Breast epithelium (tissue), 4 donors: ENCODE measurements around the gene MAMSTR. TPM values are rescaled to one million over a fixed set of nuclear protein-coding genes. Genes with fewer than 3 reads are reported as not detected.

ENCODE experiments used
- DNase-seq, 2 donors: peaks; one replicate each; pipeline ENCODE4 v3.0.0-alpha.2; 2019; ENCODE audit warnings: low spot score in 2 of 2
- H3K27ac ChIP-seq, 2 donors: fragments of 200-600 bp; sonication (generic) in 1 of 2; one replicate each; pipeline ENCODE4 v1.5.1; 2016 to 2019; ENCODE audit warnings: mild to moderate bottlenecking in 1 of 2
- H3K27me3 ChIP-seq, 2 donors: fragments of 200-600 bp; sonication (generic) in 1 of 2; one replicate each; pipeline versions ENCODE4 v1.5.1 to v1.6.0; 2017 to 2019; ENCODE audit warnings: control low read depth in 1 of 2, mild to moderate bottlenecking in 1 of 2
- H3K36me3 ChIP-seq: fragments of 200-600 bp; one replicate; pipeline ENCODE4 v1.5.1; 2019
- H3K4me1 ChIP-seq, 2 donors: fragments of 200-600 bp; sonication (generic); one replicate each; pipeline ENCODE4 v1.5.1; 2016 to 2019; ENCODE audit warnings: control low read depth in 1 of 2
- H3K4me3 ChIP-seq, 3 donors: fragments of 200-600 bp; sonication (generic); 1 replicate in 2 of 3; 2 replicates in 1 of 3; pipeline ENCODE4 v1.5.1; 2016 to 2019; ENCODE audit warnings: mild to moderate bottlenecking in 3 of 3, moderate library complexity in 2 of 3
- H3K9me3 ChIP-seq, 2 donors: fragments of 200-600 bp; sonication (generic) in 1 of 2; one replicate each; pipeline ENCODE4 v1.5.1; 2016 to 2019; ENCODE audit warnings: control low read depth in 1 of 2
- POLR2A ChIP-seq: fragments of 450-650 bp; IDR thresholded peaks from one replicate; pipeline ENCODE4 v1.6.1; 2016; ENCODE audit warnings: antibody characterized with exemption, mild to moderate bottlenecking, moderate library complexity
- POLR2AphosphoS5 ChIP-seq, 3 donors: sonication (generic); formaldehyde crosslinking; IDR thresholded peaks; one replicate each; pipeline ENCODE4 v1.6.1; 2017; ENCODE audit warnings: antibody characterized with exemption in 3 of 3
- intact Hi-C: fragments of 100-400 bp; cut with DNase I; formaldehyde crosslinking; loops from one replicate; pipeline ENCODE4 v1.15.1; 2023; ENCODE audit warnings: low total_unique reads
- total RNA-seq, 3 donors: library from RNA; depleted of rRNA; stranded (reverse); fragments of >200 nt; gene quantifications; one replicate each; pipeline ENCODE4 v1.1.0, GENCODE V29; 2016
- TF ChIP-seq, protein P1 (sequence below), 3 donors: fragments of 450-650 bp; IDR thresholded peaks; one replicate each; pipeline ENCODE4 v1.5.1; 2016 to 2017; ENCODE audit warnings: antibody characterized with exemption in 3 of 3, mild to moderate bottlenecking in 3 of 3, moderate library complexity in 3 of 3

MAMSTR gene
- total RNA-seq, 3 donors from 2014 or later = 0.32 to 1.9 (median 1.3) TPM

DNA sequence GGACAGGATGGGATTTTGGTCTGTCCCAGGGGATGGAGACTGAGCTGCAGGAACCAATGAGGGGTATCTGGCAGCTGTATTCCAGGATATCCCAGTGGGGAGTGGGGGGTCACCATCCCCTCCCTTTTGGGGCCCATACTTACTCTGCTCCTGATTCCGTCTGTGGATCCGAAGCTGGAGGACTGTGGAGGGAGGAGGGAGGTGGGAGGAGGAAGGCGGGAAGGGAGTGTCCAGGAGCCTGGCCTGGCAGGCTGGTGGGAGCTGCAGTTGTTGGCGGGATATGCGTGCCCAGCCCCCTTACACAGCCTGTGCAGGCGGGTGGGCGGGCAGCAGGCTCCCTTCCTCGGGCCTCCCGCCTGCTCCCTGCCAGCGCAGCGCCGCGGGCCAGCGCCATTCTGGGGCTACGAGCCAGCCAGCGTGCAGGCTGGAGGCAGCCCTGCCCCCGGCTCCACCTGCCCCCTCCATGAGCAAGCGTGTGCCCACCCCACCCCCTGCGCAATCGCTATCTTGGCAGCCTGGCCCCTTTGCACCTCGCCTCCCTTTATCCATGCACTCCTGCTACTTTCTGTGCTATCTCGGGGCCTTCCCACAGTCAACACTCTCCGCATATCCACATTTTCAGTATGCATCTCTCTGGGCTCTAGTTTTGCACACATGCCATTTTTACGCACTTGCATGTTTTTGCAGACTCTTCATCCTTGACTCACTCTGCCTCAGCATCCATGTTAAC lies 2.8 kb downstream of the MAMSTR start:
- Histone ChIP-seq H3K4me1 (peaks cover 9 to 15% of the 10 kb centered on the region in 2 donors), H3K27me3 (no peaks in the 10 kb centered on the region), H3K9me3 (no peaks in the 10 kb centered on the region), H3K27ac (peak overlapping the region; percentile 55 to 74), H3K36me3 (no peaks in the 10 kb centered on the region), H3K4me3 (peak overlapping the region; percentile 13 to 56 (median 44))
- DNase-seq = no peak
- intact Hi-C loops = no loop called here
- TF ChIP-seq, protein P1, sequence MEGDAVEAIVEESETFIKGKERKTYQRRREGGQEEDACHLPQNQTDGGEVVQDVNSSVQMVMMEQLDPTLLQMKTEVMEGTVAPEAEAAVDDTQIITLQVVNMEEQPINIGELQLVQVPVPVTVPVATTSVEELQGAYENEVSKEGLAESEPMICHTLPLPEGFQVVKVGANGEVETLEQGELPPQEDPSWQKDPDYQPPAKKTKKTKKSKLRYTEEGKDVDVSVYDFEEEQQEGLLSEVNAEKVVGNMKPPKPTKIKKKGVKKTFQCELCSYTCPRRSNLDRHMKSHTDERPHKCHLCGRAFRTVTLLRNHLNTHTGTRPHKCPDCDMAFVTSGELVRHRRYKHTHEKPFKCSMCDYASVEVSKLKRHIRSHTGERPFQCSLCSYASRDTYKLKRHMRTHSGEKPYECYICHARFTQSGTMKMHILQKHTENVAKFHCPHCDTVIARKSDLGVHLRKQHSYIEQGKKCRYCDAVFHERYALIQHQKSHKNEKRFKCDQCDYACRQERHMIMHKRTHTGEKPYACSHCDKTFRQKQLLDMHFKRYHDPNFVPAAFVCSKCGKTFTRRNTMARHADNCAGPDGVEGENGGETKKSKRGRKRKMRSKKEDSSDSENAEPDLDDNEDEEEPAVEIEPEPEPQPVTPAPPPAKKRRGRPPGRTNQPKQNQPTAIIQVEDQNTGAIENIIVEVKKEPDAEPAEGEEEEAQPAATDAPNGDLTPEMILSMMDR (IDR thresholded peaks at IDR 0.05) = no peak
- no peak for TF ChIP-seq POLR2A
- no peak for TF ChIP-seq POLR2AphosphoS5 (IDR thresholded peaks at IDR 0.05)

DNA sequence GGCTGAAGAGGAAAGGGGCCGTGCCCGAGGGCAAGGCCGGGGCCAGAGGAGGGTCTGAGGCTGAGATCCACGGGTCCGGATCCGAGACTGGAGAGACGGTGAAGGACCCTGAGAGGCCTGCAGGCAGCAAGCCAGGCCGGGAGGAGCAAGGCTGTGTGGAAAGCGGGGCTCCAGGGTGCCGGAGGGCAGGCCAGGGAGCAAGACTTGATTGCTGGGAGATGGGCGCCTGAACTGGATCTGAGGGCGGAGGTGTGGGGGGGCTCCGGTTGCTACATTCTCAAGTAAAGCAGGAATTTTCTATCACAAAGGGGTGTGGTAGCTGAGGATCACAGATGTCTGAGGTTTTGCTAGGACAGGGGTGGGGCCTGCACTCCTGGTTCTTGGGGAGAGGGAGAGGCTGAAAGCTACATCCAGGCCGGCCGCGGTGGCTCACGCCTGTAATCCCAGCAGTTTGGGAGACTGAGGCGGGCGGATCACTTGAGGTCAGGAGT lies 3.8 kb downstream of the MAMSTR start:
- peaks cover 9 to 15% of the 10 kb centered on the region in 2 donors for H3K4me1 ChIP-seq
- intact Hi-C loops = no loop called here
- H3K27ac ChIP-seq = peak overlapping the region; percentile 87 to 93
- peaks cover 0 to 2% of the 10 kb centered on the region in 2 donors for H3K9me3 ChIP-seq
- no peaks in the 10 kb centered on the region for H3K27me3 ChIP-seq
- peak overlapping the region; percentile 49 to 82 (median 62) for H3K4me3 ChIP-seq
- TF ChIP-seq POLR2A = no peak
- TF ChIP-seq, protein P1 (IDR thresholded peaks at IDR 0.05) = no peak
- TF ChIP-seq POLR2AphosphoS5 (IDR thresholded peaks at IDR 0.05) = no peak
- no peak for DNase-seq
- no peaks in the 10 kb centered on the region for H3K36me3 ChIP-seq

DNA sequence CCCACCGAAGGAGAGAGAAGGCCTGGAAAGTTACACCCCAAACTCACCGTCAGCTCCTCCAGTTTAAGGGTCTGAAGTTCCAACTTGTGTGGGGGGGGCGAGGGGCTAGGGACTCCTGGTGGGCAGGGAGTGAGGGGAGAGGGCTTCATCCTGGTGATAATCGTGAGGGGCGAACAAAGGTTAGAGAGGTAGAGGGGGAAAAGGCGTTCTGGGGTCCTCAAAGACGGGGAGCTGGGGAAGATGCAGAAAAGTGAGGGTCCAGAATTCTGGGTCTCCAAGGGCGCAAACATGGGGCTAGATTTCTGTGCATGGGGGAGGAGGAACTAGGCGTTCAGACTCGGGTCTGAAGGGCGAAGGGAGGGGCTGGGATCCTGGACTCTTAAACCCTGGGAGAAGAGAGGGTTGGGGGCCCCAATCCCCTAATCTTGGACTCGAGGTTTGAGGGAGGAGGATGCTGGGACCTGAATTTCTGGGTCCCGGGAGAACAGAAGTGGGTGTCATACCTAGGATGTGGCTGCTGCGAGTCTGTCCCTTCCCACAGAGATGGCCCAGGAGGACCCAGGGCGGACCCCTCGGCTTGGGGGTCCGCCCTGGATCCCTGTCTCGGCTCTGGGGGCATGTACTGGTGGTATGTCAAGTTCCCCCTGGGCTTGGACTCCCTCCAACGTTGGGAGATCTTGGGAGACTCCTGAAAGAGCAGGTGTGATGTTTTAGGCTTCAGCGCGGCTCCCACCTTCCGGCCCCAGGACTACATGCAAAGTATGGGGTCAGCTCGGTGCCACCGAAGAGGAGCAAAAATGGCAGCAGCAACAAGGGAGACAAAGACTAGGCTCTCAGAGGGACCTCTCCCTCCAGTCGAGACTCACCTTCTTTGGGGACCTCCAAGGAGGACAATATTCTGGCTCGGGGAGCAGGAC lies 4.5 kb downstream of the MAMSTR start:
- H3K4me1 ChIP-seq = peaks cover 9 to 15% of the 10 kb centered on the region in 2 donors
- peaks cover 0 to 2% of the 10 kb centered on the region in 2 donors for H3K9me3 ChIP-seq
- H3K27ac ChIP-seq = peak overlapping the region; percentile 87 to 93
- intact Hi-C loops = no loop called here
- H3K4me3 ChIP-seq = peak overlapping the region; percentile 49 to 82 (median 62)
- H3K27me3 ChIP-seq = no peaks in the 10 kb centered on the region
- no peak for DNase-seq
- H3K36me3 ChIP-seq = no peaks in the 10 kb centered on the region
- TF ChIP-seq POLR2AphosphoS5 (IDR thresholded peaks at IDR 0.05) = no peak
- TF ChIP-seq POLR2A = no peak
- TF ChIP-seq, protein P1 (IDR thresholded peaks at IDR 0.05) = no peak

DNA sequence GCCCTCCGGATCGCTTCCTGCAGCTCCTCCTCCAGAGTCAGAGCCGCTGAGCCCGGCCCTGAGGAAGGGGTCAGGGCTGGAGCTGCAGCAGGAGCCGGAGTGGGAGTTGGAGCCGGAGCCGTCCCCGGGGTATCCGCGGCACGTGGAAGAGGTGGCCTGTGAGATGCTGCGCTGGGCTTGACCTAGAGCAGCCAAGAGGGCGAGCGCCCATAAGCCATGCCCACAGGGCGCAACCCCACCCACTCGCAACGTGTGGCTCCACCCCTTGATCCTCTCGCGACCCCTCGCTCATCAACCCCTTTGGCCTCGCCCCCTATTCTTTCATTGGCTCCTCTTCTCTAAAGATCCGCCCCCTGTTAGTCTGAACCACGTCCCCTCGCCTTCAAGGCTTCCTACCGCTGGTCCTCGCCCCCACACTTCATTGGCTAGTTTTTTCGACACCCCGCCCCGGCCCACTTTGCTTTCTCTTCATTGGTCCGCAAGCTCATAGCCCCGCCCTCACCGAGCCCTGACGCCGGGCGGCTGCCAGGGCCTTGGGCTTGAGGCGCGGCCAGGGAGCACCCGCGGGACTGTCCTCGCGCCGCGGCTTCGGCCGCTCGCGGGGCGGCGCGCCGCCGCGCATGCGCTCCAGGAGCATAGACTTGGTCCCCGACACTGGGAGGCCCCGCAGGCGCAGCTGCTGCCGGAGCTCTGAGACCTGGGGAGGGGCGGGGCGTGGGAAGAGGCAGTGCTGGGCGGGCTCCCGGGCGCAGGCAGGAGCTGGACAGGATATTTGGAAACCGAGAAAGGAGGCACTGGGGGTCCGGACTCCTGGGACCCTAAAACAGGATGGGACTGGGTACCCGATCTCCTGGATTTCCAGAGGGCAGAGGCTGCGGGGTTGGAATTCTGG lies 5.4 kb downstream of the MAMSTR start:
- no peaks in the 10 kb centered on the region for H3K36me3 ChIP-seq
- H3K27me3 ChIP-seq = no peaks in the 10 kb centered on the region
- peak; percentile 99 for DNase-seq
- peaks cover 9 to 15% of the 10 kb centered on the region in 2 donors for H3K4me1 ChIP-seq
- H3K27ac ChIP-seq = peak overlapping the region; percentile 87 to 93
- TF ChIP-seq, protein P1 (IDR thresholded peaks at IDR 0.05) = no peak
- TF ChIP-seq POLR2AphosphoS5 (IDR thresholded peaks at IDR 0.05) = no peak
- TF ChIP-seq POLR2A = no peak
- H3K4me3 ChIP-seq = peak overlapping the region; percentile 49 to 82 (median 62)
- intact Hi-C loops = no loop called here
- peaks cover 0 to 2% of the 10 kb centered on the region in 2 donors for H3K9me3 ChIP-seq
